TTC549 (cell line): ENCODE results near the gene DRG2.

Experiments used
- FAIRE-seq: peaks from 2 replicates; lab custom pipeline; 2012; peaks lifted over from hg19 to GRCh38; lab: Jason Lieb, UNC

DRG2 gene

GRCh38 chr17:18076936-18077335, 10.8 kb upstream of the DRG2 start:
- FAIRE-seq: no peak

- FAIRE-seq: no peak
Measured at GRCh38 chr17:18079543-18079942, 8.2 kb upstream of the DRG2 start.

- FAIRE-seq: no peak
Measured at GRCh38 chr17:18084256-18084655, 3.5 kb upstream of the DRG2 start.

GRCh38 chr17:18089613-18090012, 1.9 kb downstream of the DRG2 start:
- FAIRE-seq: no peak

- no peak for FAIRE-seq
Measured at GRCh38 chr17:18093616-18094408, 6.1 kb downstream of the DRG2 start.

- no peak for FAIRE-seq
Measured at GRCh38 chr17:18094409-18094807, 6.7 kb downstream of the DRG2 start.

GRCh38 chr17:18099516-18099915, 11.8 kb downstream of the DRG2 start:
- no peak for FAIRE-seq

GRCh38 chr17:18100616-18101015, 12.9 kb downstream of the DRG2 start:
- FAIRE-seq: no peak

GRCh38 chr17:18101828-18102227, 14.1 kb downstream of the DRG2 start:
- FAIRE-seq: no peak

GRCh38 chr17:18102640-18103039, 14.9 kb downstream of the DRG2 start:
- FAIRE-seq: no peak

GRCh38 chr17:18105027-18105426, 17.3 kb downstream of the DRG2 start:
- no peak for FAIRE-seq

- no peak for FAIRE-seq
Measured at GRCh38 chr17:18105595-18105994, 17.8 kb downstream of the DRG2 start.

- FAIRE-seq: no peak
Measured at GRCh38 chr17:18106211-18106610, 18.5 kb downstream of the DRG2 start.

GRCh38 chr17:18107061-18107790, 19.5 kb downstream of the DRG2 start:
- FAIRE-seq: no peak

- no peak for FAIRE-seq
Measured at GRCh38 chr17:18107971-18108370, 20.2 kb downstream of the DRG2 start.

GRCh38 chr17:18108401-18109312, 20.9 kb downstream of the DRG2 start, which contains the start of gene MYO15A:
MYO15A (plus strand) TSS chr17:18108756; CDS start chr17:18118801, 10,045 bp downstream.
- no peak for FAIRE-seq

GRCh38 chr17:18109935-18110485, 22.3 kb downstream of the DRG2 start:
- FAIRE-seq: no peak

GRCh38 chr17:18110636-18111145, 22.9 kb downstream of the DRG2 start:
- FAIRE-seq: no peak

GRCh38 chr17:18111330-18111971, 23.7 kb downstream of the DRG2 start:
- FAIRE-seq: no peak

- no peak for FAIRE-seq
Measured at GRCh38 chr17:18115517-18115916, 27.8 kb downstream of the DRG2 start.

GRCh38 chr17:18116078-18116477, 28.3 kb downstream of the DRG2 start:
- no peak for FAIRE-seq
